Activated CD8-positive, alpha-beta T cell treated with anti-CD3 and anti-CD28 coated beads, Interleukin-2, amount 10 ng/mL, durations not matched to agents 7 days and 5 days (primary cell): ENCODE results near the gene LUZP2. TPM values are rescaled to one million over a fixed set of nuclear protein-coding genes. Genes with fewer than 3 reads are reported as not detected.

Experiments
- ATAC-seq: fragments of 150-1000 bp; cut with Tn5 transposase; one replicate; pipeline ENCODE4 v1.10.0; 2021; ENCODE audit warnings: moderate library complexity
- CTCF ChIA-PET: fragments of 350-600 bp; sonication (Branson Sonifier 250); formaldehyde crosslinking; loops from one replicate; lab custom pipeline; 2021; ENCODE audit warnings: antibody characterized with exemption; lab: Charles Lee
- POLR2A ChIA-PET: fragments of 350-600 bp; sonication (Branson Sonifier 250); formaldehyde crosslinking; loops from one replicate; lab custom pipeline; 2021; ENCODE audit warnings: antibody characterized with exemption; lab: Charles Lee
- DNase-seq: peaks from one replicate; pipeline ENCODE4 v3.0.0-alpha.2; 2020
- H3K27ac Mint-ChIP-seq: one replicate; pipeline ENCODE4 v1.8.0; 2021; ENCODE audit warnings: mild to moderate bottlenecking, mixed read lengths
- H3K27me3 Mint-ChIP-seq: one replicate; pipeline ENCODE4 v1.8.0; 2021; ENCODE audit warnings: low read depth, mixed read lengths
- H3K36me3 Mint-ChIP-seq: one replicate; pipeline ENCODE4 v1.8.0; 2021; ENCODE audit warnings: low read depth, mixed read lengths
- H3K4me1 Mint-ChIP-seq: one replicate; pipeline ENCODE4 v1.8.0; 2021; ENCODE audit warnings: low read depth, mixed read lengths
- H3K4me3 Mint-ChIP-seq: one replicate; pipeline ENCODE4 v1.8.0; 2021; ENCODE audit warnings: mild to moderate bottlenecking, mixed read lengths
- H3K9me3 Mint-ChIP-seq: one replicate; pipeline ENCODE4 v1.8.0; 2022; ENCODE audit warnings: mixed read lengths; ENCODE audit not compliant: insufficient read depth
- total RNA-seq, 2 experiments: library from RNA; stranded (reverse); gene quantifications; one replicate each; pipeline ENCODE4 v1.2.3, GENCODE V29; 2021

The LUZP2 gene
- total RNA-seq, 2 experiments from 2014 or later = not detected

GRCh38 chr11:24513479-24514218 lies 16.8 kb downstream of the LUZP2 start:
- ChIA-PET CTCF (no interaction called here), POLR2A (no interaction called here)
- no peak for DNase-seq
- ATAC-seq = no peak
- Mint-ChIP-seq H3K27ac (no peak overlapping the region), H3K4me3 (no peak overlapping the region), H3K27me3 (no peaks in the 10 kb centered on the region), H3K36me3 (no peaks in the 10 kb centered on the region), H3K9me3 (no peaks in the 10 kb centered on the region), H3K4me1 (no peaks in the 10 kb centered on the region)

GRCh38 chr11:24514219-24514594 lies 17.4 kb downstream of the LUZP2 start:
- ChIA-PET POLR2A (no interaction called here), CTCF (no interaction called here)
- DNase-seq (no peak), ATAC-seq (no peak)
- no peak overlapping the region for H3K27ac Mint-ChIP-seq
- H3K27me3 Mint-ChIP-seq = no peaks in the 10 kb centered on the region
- H3K4me1 Mint-ChIP-seq = no peaks in the 10 kb centered on the region
- no peaks in the 10 kb centered on the region for H3K9me3 Mint-ChIP-seq
- no peak overlapping the region for H3K4me3 Mint-ChIP-seq
- H3K36me3 Mint-ChIP-seq = no peaks in the 10 kb centered on the region

GRCh38 chr11:24515632-24516031 lies 18.8 kb downstream of the LUZP2 start:
- Mint-ChIP-seq H3K4me1 (no peaks in the 10 kb centered on the region), H3K4me3 (no peak overlapping the region), H3K36me3 (no peaks in the 10 kb centered on the region), H3K9me3 (no peaks in the 10 kb centered on the region), H3K27me3 (no peaks in the 10 kb centered on the region), H3K27ac (no peak overlapping the region)
- no peak for ATAC-seq
- POLR2A ChIA-PET = no interaction called here
- CTCF ChIA-PET = interaction anchor here (0.6 kb wide), 1 partner anchor 849 kb away, joined by 4 read pairs; no protein-coding TSS in a partner anchor
- no peak for DNase-seq

- ATAC-seq (no peak), DNase-seq (no peak)
- Mint-ChIP-seq H3K4me3 (no peak overlapping the region), H3K27ac (no peak overlapping the region), H3K4me1 (no peaks in the 10 kb centered on the region), H3K9me3 (no peaks in the 10 kb centered on the region), H3K27me3 (no peaks in the 10 kb centered on the region), H3K36me3 (no peaks in the 10 kb centered on the region)
- ChIA-PET POLR2A (no interaction called here), CTCF (no interaction called here)
These were observed 19.8 kb downstream of the LUZP2 start for GRCh38 chr11:24516638-24517037.

GRCh38 chr11:24521601-24522000 lies 24.7 kb downstream of the LUZP2 start:
- DNase-seq = no peak
- no peaks in the 10 kb centered on the region for H3K27me3 Mint-ChIP-seq
- no peaks in the 10 kb centered on the region for H3K9me3 Mint-ChIP-seq
- no peaks in the 10 kb centered on the region for H3K36me3 Mint-ChIP-seq
- H3K4me3 Mint-ChIP-seq = no peak overlapping the region
- no peaks in the 10 kb centered on the region for H3K4me1 Mint-ChIP-seq
- no peak overlapping the region for H3K27ac Mint-ChIP-seq
- ChIA-PET CTCF (no interaction called here), POLR2A (no interaction called here)
- ATAC-seq = no peak

- POLR2A ChIA-PET = no interaction called here
- no peaks in the 10 kb centered on the region for H3K4me1 Mint-ChIP-seq
- ATAC-seq (no peak), DNase-seq (no peak)
- H3K9me3 Mint-ChIP-seq = no peaks in the 10 kb centered on the region
- H3K27ac Mint-ChIP-seq = no peak overlapping the region
- CTCF ChIA-PET = no interaction called here
- H3K27me3 Mint-ChIP-seq = no peaks in the 10 kb centered on the region
- H3K36me3 Mint-ChIP-seq = no peaks in the 10 kb centered on the region
- no peak overlapping the region for H3K4me3 Mint-ChIP-seq
These were observed 27.3 kb downstream of the LUZP2 start for GRCh38 chr11:24524156-24524555.

GRCh38 chr11:24531528-24531927 lies 34.7 kb downstream of the LUZP2 start:
- Mint-ChIP-seq H3K36me3 (no peaks in the 10 kb centered on the region), H3K27ac (no peak overlapping the region), H3K9me3 (no peaks in the 10 kb centered on the region), H3K27me3 (no peaks in the 10 kb centered on the region), H3K4me1 (no peaks in the 10 kb centered on the region), H3K4me3 (no peak overlapping the region)
- CTCF ChIA-PET = no interaction called here
- DNase-seq (no peak), ATAC-seq (no peak)
- POLR2A ChIA-PET = no interaction called here

- no peak overlapping the region for H3K4me3 Mint-ChIP-seq
- no peaks in the 10 kb centered on the region for H3K27me3 Mint-ChIP-seq
- ChIA-PET POLR2A (no interaction called here), CTCF (no interaction called here)
- H3K27ac Mint-ChIP-seq = no peak overlapping the region
- DNase-seq = no peak
- H3K36me3 Mint-ChIP-seq = no peaks in the 10 kb centered on the region
- H3K4me1 Mint-ChIP-seq = no peaks in the 10 kb centered on the region
- no peaks in the 10 kb centered on the region for H3K9me3 Mint-ChIP-seq
- ATAC-seq = no peak
These were observed 46.9 kb downstream of the LUZP2 start for GRCh38 chr11:24543771-24544170.

GRCh38 chr11:24556693-24557092 lies 59.8 kb downstream of the LUZP2 start:
- no peak overlapping the region for H3K4me3 Mint-ChIP-seq
- H3K9me3 Mint-ChIP-seq = peaks cover 5% of the 10 kb centered on the region
- ChIA-PET POLR2A (no interaction called here), CTCF (no interaction called here)
- no peak for DNase-seq
- H3K36me3 Mint-ChIP-seq = no peaks in the 10 kb centered on the region
- no peaks in the 10 kb centered on the region for H3K27me3 Mint-ChIP-seq
- ATAC-seq = no peak
- H3K4me1 Mint-ChIP-seq = no peaks in the 10 kb centered on the region
- no peak overlapping the region for H3K27ac Mint-ChIP-seq

GRCh38 chr11:24559315-24559714 lies 62.5 kb downstream of the LUZP2 start:
- Mint-ChIP-seq H3K27ac (no peak overlapping the region), H3K9me3 (peaks cover 8% of the 10 kb centered on the region), H3K36me3 (no peaks in the 10 kb centered on the region), H3K4me3 (no peak overlapping the region), H3K27me3 (no peaks in the 10 kb centered on the region), H3K4me1 (no peaks in the 10 kb centered on the region)
- ChIA-PET CTCF (no interaction called here), POLR2A (no interaction called here)
- DNase-seq (no peak), ATAC-seq (no peak)

GRCh38 chr11:24560324-24560723 lies 63.5 kb downstream of the LUZP2 start:
- ATAC-seq = no peak
- Mint-ChIP-seq H3K36me3 (no peaks in the 10 kb centered on the region), H3K27me3 (no peaks in the 10 kb centered on the region), H3K4me3 (no peak overlapping the region), H3K4me1 (no peaks in the 10 kb centered on the region), H3K9me3 (peaks cover 14% of the 10 kb centered on the region), H3K27ac (no peak overlapping the region)
- POLR2A ChIA-PET = no interaction called here
- no peak for DNase-seq
- CTCF ChIA-PET = no interaction called here

- CTCF ChIA-PET = no interaction called here
- H3K4me1 Mint-ChIP-seq = no peaks in the 10 kb centered on the region
- ATAC-seq (no peak), DNase-seq (no peak)
- no peak overlapping the region for H3K4me3 Mint-ChIP-seq
- no peaks in the 10 kb centered on the region for H3K36me3 Mint-ChIP-seq
- no peaks in the 10 kb centered on the region for H3K27me3 Mint-ChIP-seq
- POLR2A ChIA-PET = no interaction called here
- no peak overlapping the region for H3K27ac Mint-ChIP-seq
- peaks cover 9% of the 10 kb centered on the region for H3K9me3 Mint-ChIP-seq
These were observed 70.5 kb downstream of the LUZP2 start for GRCh38 chr11:24567380-24567779.

- H3K9me3 Mint-ChIP-seq = peaks cover 5% of the 10 kb centered on the region
- no peaks in the 10 kb centered on the region for H3K36me3 Mint-ChIP-seq
- H3K4me1 Mint-ChIP-seq = no peaks in the 10 kb centered on the region
- H3K27me3 Mint-ChIP-seq = no peaks in the 10 kb centered on the region
- H3K27ac Mint-ChIP-seq = no peak overlapping the region
- DNase-seq (no peak), ATAC-seq (no peak)
- H3K4me3 Mint-ChIP-seq = no peak overlapping the region
- POLR2A ChIA-PET = no interaction called here
- CTCF ChIA-PET = no interaction called here
These were observed 75.5 kb downstream of the LUZP2 start for GRCh38 chr11:24572376-24572775.
